Renal cortex interstitium (tissue), 11 donors: ENCODE results near the gene ALDH1L1. TPM values are rescaled to one million over a fixed set of nuclear protein-coding genes. Genes with fewer than 3 reads are reported as not detected.

Experiments
- DNase-seq, 11 donors: peaks; one replicate each; pipeline ENCODE4 v3.0.0-alpha.2; 2013; ENCODE audit warnings: low read depth in 9 of 11, low spot score in 4 of 11; ENCODE audit errors: extremely low read depth in 1 of 11
- polyA plus RNA-seq, 3 donors: library from polyadenylated mRNA; unstranded; fragments of 120-200 nt; gene quantifications; one replicate each; pipeline ENCODE4 v1.2.1, GENCODE V29; 2013; ENCODE audit not compliant: insufficient read length in 3 of 3

The ALDH1L1 gene
- polyA plus RNA-seq, 3 donors: 41.1 to 50.8 (median 43.0) TPM

DNA sequence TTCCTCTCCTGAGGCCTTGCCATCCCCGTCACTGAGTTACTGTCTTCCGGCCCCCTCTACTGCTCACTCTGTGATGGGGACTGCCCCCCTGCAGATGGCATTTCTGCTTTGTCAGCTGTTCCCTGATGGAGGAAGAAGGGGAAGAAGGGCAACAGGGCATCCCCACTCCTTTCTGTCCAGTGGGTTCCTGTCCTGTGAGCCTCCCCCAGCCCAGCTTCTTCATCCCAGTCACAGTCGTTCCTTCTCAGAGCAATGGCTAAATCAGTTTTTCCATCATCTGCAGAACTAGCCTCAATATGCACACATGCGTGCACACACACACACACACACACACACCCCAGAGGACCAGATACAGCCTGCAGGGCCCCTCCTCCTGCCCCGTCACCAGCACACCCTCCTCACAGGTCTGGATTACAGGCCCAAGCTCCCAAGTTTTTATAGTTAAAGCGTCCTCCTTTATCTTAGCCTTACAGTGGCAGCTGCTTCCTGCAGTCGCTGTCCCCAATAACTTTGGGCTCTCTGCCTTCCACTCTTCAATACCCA, 21.4 kb downstream of the ALDH1L1 start:
- no peak for DNase-seq

- no peak for DNase-seq
Observed at GRCh38 chr3:126158016-126158911, 22.1 kb downstream of the ALDH1L1 start.

GRCh38 chr3:126157083-126157768, 23.2 kb downstream of the ALDH1L1 start:
- DNase-seq: no peak

- no peak for DNase-seq
Observed at GRCh38 chr3:126156468-126156867, 23.9 kb downstream of the ALDH1L1 start.

DNA sequence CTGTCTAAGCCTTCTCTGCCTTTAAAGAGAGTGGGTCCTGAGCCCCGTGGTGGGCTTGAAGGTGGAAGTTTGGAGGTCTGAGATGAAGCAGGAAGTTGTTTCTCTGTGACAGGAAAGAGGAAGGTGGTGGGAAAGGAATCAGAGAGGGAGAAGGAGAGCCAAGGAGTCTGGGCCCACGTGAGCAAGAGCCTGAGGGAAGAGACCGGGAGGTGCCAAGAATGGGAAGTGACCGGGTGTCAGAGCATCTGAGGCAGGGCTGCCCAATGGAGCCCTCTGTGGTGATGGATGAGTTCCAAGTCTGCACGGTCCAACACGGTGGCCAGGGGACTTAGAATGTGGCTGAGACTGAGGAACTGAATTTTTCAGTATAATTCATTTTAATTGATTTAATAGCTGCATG, 24.6 kb downstream of the ALDH1L1 start:
- no peak for DNase-seq

DNA sequence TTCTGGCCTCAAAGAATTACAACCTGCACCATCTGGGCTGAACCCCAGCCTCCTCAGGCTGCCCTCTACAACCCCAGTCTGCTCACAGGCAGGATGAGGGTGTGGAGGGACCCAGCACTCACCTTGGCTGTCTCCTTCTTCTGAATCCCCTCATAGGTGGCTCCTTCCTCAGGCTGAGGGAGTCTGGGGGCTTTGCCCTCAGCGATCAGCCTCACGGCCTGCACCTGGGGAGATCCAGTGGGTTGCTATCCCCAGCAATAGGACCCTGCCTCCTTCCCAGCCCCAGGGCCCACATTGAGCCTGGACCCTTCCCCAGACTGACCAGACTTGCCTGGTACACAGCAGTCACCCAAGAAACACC, 25.1 kb downstream of the ALDH1L1 start:
- DNase-seq: no peak

DNA sequence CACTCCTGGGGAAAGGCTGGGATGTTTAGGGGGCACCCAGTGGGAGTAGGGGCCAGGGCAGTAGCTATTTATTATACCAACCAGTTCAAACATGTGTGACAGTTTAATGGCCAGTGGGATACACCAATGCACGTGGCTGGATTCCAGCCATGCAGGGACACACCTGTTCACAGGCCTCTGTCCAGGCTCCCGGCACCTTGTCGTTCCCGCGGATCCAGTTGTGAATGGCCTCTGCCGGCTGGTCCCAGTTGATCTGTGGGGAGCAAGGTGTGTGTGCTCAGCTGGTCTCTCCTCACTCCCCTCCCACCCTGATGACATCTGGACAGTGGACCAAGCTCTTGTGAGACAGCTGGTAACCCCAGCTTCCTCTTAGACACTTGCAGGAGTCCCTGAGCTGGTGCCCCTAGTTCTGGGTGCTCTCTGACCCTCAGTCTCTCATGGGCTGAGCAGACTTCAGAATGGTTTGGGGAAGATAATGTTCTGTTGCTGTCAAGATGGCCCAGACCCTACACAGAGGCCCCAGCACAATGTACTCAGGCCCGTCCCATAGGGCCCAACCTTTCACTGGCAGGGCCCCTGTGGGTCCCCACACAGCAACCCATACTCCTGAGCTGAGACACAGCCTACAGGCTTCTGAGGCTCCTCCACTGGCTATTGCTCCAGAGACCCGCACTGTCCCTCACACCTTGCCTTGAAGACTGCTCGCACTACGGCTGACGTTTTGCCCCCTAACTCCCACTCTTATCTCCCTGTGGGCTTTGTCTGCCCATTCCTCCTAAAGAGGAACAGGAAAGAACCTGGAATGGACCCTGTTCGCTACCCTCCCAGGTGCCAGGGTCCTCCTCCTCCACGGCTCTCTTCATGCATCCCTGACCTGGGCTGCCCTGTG, 25.8 kb downstream of the ALDH1L1 start:
- DNase-seq: no peak

GRCh38 chr3:126153695-126154360, 26.6 kb downstream of the ALDH1L1 start:
- no peak for DNase-seq

DNA sequence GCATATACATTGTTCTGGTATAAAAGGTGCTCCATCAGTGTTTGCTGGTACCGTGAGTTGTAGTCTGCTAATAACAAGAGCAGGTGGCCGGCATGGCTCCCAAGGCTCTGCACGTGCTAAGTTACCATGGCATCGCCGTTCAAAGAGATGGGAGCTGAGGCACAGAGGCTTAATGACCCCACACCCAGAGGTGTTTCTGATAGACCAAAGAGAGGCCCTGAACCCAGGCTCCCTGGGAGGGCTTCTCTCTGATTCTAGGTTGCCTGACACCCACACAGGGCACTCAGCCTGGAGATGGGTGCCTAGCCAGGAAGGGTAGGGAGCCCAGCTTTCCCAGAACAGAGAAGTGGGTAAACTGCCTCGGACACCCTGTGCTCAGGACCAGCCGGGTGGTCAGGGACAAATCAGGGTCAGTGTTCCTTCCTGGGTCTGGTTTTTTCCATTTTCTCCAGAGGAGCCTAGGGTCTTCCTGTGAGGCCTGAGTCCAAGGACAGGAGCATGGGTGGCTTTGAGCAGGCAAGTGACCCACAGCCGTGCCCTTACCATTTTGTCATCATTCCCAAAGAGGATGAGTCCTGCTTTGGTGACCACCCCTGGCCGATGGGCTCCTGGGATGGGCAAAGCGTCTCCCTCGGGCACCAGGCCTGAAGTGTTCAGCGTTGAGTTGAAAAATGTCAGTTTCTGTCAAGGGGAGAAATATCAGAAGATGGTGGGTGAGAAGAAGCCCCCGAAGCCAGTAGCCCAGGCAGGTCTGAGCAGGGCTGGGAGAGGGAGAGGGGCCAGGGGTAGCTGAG, 27.3 kb downstream of the ALDH1L1 start:
- DNase-seq: no peak

- no peak for DNase-seq
Observed at GRCh38 chr3:126152458-126152857, 27.9 kb downstream of the ALDH1L1 start.

GRCh38 chr3:126151562-126152302, 28.7 kb downstream of the ALDH1L1 start:
- no peak for DNase-seq

- DNase-seq: no peak
Observed at GRCh38 chr3:126149960-126150515, 30.3 kb downstream of the ALDH1L1 start.

DNA sequence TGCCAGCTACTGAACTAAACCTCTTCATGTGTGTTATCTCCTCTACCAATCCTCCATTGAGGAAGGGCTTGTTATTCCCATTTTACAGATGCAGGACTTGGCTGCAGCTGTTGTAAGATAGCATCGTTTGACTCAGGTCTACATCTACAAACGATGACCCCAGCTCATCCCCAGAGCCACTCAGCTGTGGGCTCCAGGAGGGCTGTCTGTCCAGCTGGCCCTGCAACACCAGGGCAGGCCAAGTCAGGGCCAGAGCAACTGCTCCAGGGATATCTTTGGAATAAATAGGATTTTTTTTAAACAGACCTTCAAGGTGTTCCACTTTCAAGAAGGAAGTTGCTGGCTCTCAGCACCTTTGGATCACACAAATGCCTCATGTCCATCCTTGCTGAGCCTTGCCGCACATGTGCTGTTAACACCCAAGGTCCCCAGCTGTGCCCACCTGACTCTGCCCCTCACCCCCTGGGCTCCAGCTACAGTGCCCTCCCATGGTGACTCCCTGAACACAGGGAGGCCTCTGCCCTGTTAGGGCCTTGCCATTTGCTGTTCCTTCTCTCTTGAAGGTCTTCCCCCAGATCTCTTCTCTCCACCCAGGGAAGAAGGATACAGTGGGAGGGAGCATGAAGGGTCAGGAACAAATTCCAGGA, 31.0 kb downstream of the ALDH1L1 start:
- no peak for DNase-seq

DNA sequence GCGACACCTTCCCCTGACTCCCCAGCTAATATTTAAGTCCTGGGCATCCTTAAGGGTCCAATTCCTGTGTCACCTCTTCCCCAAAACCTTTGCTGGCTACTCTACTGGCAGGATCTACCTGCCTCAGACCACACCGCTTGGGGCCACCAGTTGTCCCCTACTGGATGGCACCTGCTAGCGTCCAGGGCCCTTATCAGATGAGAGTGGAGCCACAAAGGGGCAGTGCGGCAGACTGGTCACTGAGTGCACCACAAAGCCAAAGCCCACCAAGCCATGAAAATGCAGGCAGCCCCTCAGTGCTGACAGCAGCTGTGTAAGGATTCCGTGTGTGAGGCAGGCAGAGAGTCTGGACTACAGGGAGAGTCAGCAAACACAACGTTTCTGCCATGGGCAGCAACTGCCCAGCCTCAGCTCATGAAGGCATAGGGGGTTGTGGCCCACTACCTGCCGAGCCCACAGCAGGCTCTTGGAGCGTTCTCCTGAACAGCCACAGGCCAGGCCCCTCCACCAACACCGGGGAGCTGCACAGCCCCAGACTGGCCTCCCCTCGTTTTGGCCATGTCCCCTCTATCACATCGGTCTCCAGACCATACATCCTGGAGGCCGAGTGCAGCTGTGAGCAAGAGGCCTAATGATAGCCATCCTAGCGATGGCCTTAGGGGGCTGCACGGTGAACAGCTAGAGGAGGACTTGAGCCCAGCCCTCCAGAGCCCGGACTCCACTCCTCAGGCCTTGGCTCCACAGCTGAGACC, 32.3 kb downstream of the ALDH1L1 start:
- DNase-seq: no peak

- no peak for DNase-seq
Observed at GRCh38 chr3:126147147-126147931, 33.0 kb downstream of the ALDH1L1 start.
